Body of pancreas (tissue), 4 donors: ENCODE data around the gene IL37.
"Not testable (repeated sequence)": the region's sequence is repeated elsewhere in the genome, so short reads cannot be mapped to it uniquely, and the experiment has no call there.

Experiments
- CTCF ChIP-seq, 7 experiments: fragments of 450-650 bp in 4 of 7; fragments of 200-600 bp in 3 of 7; sonication (generic) in 3 of 7; IDR thresholded peaks; one replicate each; pipeline ENCODE4 v1.5.1; 2016 to 2019; ENCODE audit warnings: antibody characterized with exemption in 7 of 7
- POLR2A ChIP-seq, 3 donors: fragments of 450-650 bp; IDR thresholded peaks; one replicate each; pipeline ENCODE4 v1.6.1; 2016; ENCODE audit warnings: antibody characterized with exemption in 3 of 3, mild to moderate bottlenecking in 2 of 3

DNA sequence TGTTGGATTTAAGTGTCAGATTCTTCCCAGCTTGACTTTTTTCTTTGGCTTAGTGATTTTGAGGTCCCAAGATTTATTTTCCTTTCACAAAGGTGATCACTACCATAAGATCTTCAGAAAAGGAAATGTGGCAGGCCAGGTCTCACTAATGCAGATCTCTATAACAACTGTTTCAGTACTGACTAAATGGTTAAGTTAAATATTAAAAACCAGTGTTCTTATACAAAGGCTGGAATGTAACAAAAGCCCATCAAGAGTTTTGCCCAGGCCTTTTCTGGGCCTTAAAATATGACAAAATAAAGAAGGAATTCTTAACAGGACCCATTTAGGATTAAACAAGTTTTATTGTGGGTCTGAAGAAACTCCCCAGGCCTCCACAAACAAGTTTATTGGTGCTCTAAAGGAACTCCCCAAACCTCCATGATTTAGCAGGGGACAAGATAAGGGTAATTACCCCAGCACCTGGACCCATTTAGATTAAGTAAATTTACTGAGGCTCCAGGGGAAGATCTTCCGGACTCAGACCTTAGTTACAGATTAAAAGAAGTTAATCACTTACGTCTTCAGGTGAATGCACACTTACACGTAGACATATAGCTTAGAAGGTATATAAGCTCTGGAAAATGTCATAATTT, 9.4 kb upstream of the IL37 start:
- TF ChIP-seq POLR2A, CTCF (IDR thresholded peaks at IDR 0.05): not testable (repeated sequence)
